CD14-positive monocyte (primary cell): Measurements from ENCODE around the gene MIXL1. TPM values are rescaled to one million over a fixed set of nuclear protein-coding genes. Genes with fewer than 3 reads are reported as not detected.

Source experiments
- DNase-seq, 3 donors: peaks; one replicate each; pipeline ENCODE4 v3.0.0-alpha.2; 2011 to 2022
- H2AFZ ChIP-seq: 2 replicates; pipeline ENCODE4 v1.6.0; 2012; ENCODE audit warnings: mild to moderate bottlenecking, low read depth, low read length, inconsistent platforms; ENCODE audit not compliant: insufficient read depth, poor library complexity, severe bottlenecking
- H3K27ac ChIP-seq, 2 donors: 1 replicate in 1 of 2; 2 replicates in 1 of 2; pipeline ENCODE4 v1.5.1; 2012 to 2013; ENCODE audit warnings: low read length in 2 of 2, control low read depth in 1 of 2, inconsistent platforms in 1 of 2, low read depth in 1 of 2, mild to moderate bottlenecking in 1 of 2
- H3K27me3 ChIP-seq, 2 donors: one replicate each; pipeline versions ENCODE4 v1.6.0 to v1.6.1; 2011 to 2013; ENCODE audit warnings: low read length in 2 of 2; ENCODE audit not compliant: control insufficient read depth in 2 of 2, insufficient read depth in 2 of 2
- H3K36me3 ChIP-seq, 2 donors: replicated peaks in 1 of 2; 1 replicate in 1 of 2; 2 replicates in 1 of 2; pipeline versions ENCODE4 v1.5.1 to v1.6.1; 2012 to 2013; ENCODE audit warnings: low read length in 2 of 2, control low read depth in 1 of 2, inconsistent platforms in 1 of 2, mild to moderate bottlenecking in 1 of 2; ENCODE audit not compliant: insufficient read depth in 2 of 2, control insufficient read depth in 1 of 2
- H3K4me1 ChIP-seq, 2 donors: 1 replicate in 1 of 2; 2 replicates in 1 of 2; pipeline versions ENCODE4 v1.5.1 to v1.6.1; 2012 to 2013; ENCODE audit warnings: low read length in 2 of 2, control low read depth in 1 of 2, inconsistent platforms in 1 of 2, mild to moderate bottlenecking in 1 of 2, moderate library complexity in 1 of 2; ENCODE audit not compliant: insufficient read depth in 2 of 2, control insufficient read depth in 1 of 2
- H3K4me2 ChIP-seq: replicated peaks from 2 replicates; pipeline ENCODE3; 2012; ENCODE audit warnings: low read length, moderate library complexity, mild to moderate bottlenecking; ENCODE audit not compliant: poor library complexity, severe bottlenecking; ENCODE audit errors: extremely low read depth
- H3K4me3 ChIP-seq, 3 experiments: fragments of 200-600 bp in 1 of 3; sonication (generic) in 1 of 3; replicated peaks in 1 of 3; 1 replicate in 2 of 3; 2 replicates in 1 of 3; pipeline ENCODE4 v1.5.1; 2011 to 2013; ENCODE audit warnings: low read length in 3 of 3, mild to moderate bottlenecking in 3 of 3, control low read depth in 2 of 3, low read depth in 2 of 3, inconsistent platforms in 1 of 3, moderate library complexity in 1 of 3
- H3K79me2 ChIP-seq: 2 replicates; pipeline ENCODE4 v1.6.0; 2012; ENCODE audit warnings: mild to moderate bottlenecking, control low read depth, inconsistent platforms, low read length, moderate library complexity; ENCODE audit not compliant: insufficient read depth
- H3K9ac ChIP-seq: 2 replicates; pipeline ENCODE4 v1.6.0; 2017; ENCODE audit warnings: low read length, mild to moderate bottlenecking; ENCODE audit not compliant: insufficient read depth, poor library complexity, severe bottlenecking
- H3K9me3 ChIP-seq, 2 donors: replicated peaks in 1 of 2; 1 replicate in 1 of 2; 2 replicates in 1 of 2; pipeline versions ENCODE4 v1.5.1 to v1.6.1; 2012 to 2013; ENCODE audit warnings: low read length in 2 of 2, control low read depth in 1 of 2; ENCODE audit not compliant: control insufficient read depth in 1 of 2, insufficient read depth in 1 of 2
- H4K20me1 ChIP-seq: 2 replicates; pipeline ENCODE4 v1.6.0; 2012; ENCODE audit warnings: mild to moderate bottlenecking, low read length, control low read depth, moderate library complexity; ENCODE audit not compliant: insufficient read depth
- H3K27ac Mint-ChIP-seq, 7 donors: one replicate each; pipeline ENCODE4 v1.8.0; 2020; ENCODE audit warnings: mild to moderate bottlenecking in 7 of 7, mixed read lengths in 7 of 7, moderate library complexity in 6 of 7, inconsistent platforms in 2 of 7
- H3K27me3 Mint-ChIP-seq, 3 donors: one replicate each; pipeline ENCODE4 v1.8.0; 2021 to 2022; ENCODE audit warnings: low read depth in 3 of 3, mild to moderate bottlenecking in 3 of 3, mixed read lengths in 3 of 3, moderate library complexity in 3 of 3, inconsistent platforms in 1 of 3
- H3K36me3 Mint-ChIP-seq, 2 donors: one replicate each; pipeline ENCODE4 v1.8.0; 2020; ENCODE audit warnings: mixed read lengths in 2 of 2, inconsistent platforms in 1 of 2, mild to moderate bottlenecking in 1 of 2
- H3K4me1 Mint-ChIP-seq: one replicate; pipeline ENCODE4 v1.8.0; 2020; ENCODE audit warnings: mild to moderate bottlenecking, mixed read lengths
- H3K4me3 Mint-ChIP-seq, 2 donors: one replicate each; pipeline ENCODE4 v1.8.0; 2020; ENCODE audit warnings: mild to moderate bottlenecking in 2 of 2, mixed read lengths in 2 of 2, moderate library complexity in 1 of 2
- H3K9me3 Mint-ChIP-seq, 7 donors: one replicate each; pipeline ENCODE4 v1.8.0; 2020 to 2022; ENCODE audit warnings: mixed read lengths in 7 of 7, mild to moderate bottlenecking in 6 of 7, moderate library complexity in 6 of 7, inconsistent platforms in 2 of 7
- CTCF ChIP-seq: fragments of 200-600 bp; IDR thresholded peaks from one replicate; pipeline ENCODE4 v1.8.0; 2022; ENCODE audit warnings: antibody characterized with exemption, mild to moderate bottlenecking
- WGBS: methylation state at CpG from one replicate; pipeline ENCODE4 v1.1.5; 2013; ENCODE audit warnings: missing lambda C conversion rate; ENCODE audit not compliant: insufficient coverage; 5-methylcytosine and 5-hydroxymethylcytosine counted together
- intact Hi-C, 2 donors: fragments of 100-400 bp; cut with micrococcal nuclease; formaldehyde crosslinking; loops; one replicate each; pipeline versions ENCODE4 v1.15.0 to v1.15.1; 2023
- polyA plus RNA-seq, 3 donors: library from polyadenylated mRNA; depleted of rRNA in 1 of 3; unstranded in 2 of 3; stranded (reverse) in 1 of 3; fragments of 300-500 nt in 2 of 3; fragments of >200 nt in 1 of 3; fragmentation: Illumina TruSeq in 2 of 3; gene quantifications; 1 replicate in 2 of 3; 2 replicates in 1 of 3; pipeline ENCODE4 v1.2.3, GENCODE V29; 2012 to 2021

Gene MIXL1
- polyA plus RNA-seq, 3 donors, result not detected

GRCh38 chr1:226209307-226210059 lies 14.0 kb upstream of the MIXL1 start:
- Histone ChIP-seq H3K36me3 (no peaks in the 10 kb centered on the region), H3K4me3 (no peak overlapping the region), H3K27ac (no peak overlapping the region), H4K20me1 (no peaks in the 10 kb centered on the region), H2AFZ (no peak overlapping the region), H3K27me3 (no peaks in the 10 kb centered on the region), H3K4me1 (no peaks in the 10 kb centered on the region), H3K9ac (no peak overlapping the region), H3K9me3 (no peaks in the 10 kb centered on the region), H3K4me2 (no peak overlapping the region), H3K79me2 (no peaks in the 10 kb centered on the region)
- DNase-seq, result no peak
- intact Hi-C loops, result no loop called here
- no peak for TF ChIP-seq CTCF
- Mint-ChIP-seq H3K27me3 (peaks cover 0 to 5% (median 0%) of the 10 kb centered on the region in 3 donors), H3K9me3 (no peaks in the 10 kb centered on the region), H3K4me1 (no peaks in the 10 kb centered on the region), H3K36me3 (no peaks in the 10 kb centered on the region), H3K27ac (no peak overlapping the region), H3K4me3 (no peak overlapping the region)
- WGBS, result 91% methylated on average over 15 of the region's 17 CpGs

GRCh38 chr1:226210571-226211176 lies 12.8 kb upstream of the MIXL1 start:
- no peaks in the 10 kb centered on the region for H3K9me3 ChIP-seq
- H3K36me3 Mint-ChIP-seq, result no peaks in the 10 kb centered on the region
- H3K4me1 ChIP-seq, result no peaks in the 10 kb centered on the region
- H3K27ac Mint-ChIP-seq, result peak overlapping the region in 1 of 7 donors; percentile 64
- no peaks in the 10 kb centered on the region for H3K79me2 ChIP-seq
- TF ChIP-seq CTCF, result no peak
- intact Hi-C loops, result no loop called here
- H3K27me3 Mint-ChIP-seq, result peaks cover 0 to 5% (median 0%) of the 10 kb centered on the region in 3 donors
- WGBS, result 80% methylated on average over 7 of the region's 7 CpGs
- no peak overlapping the region for H3K9ac ChIP-seq
- H3K36me3 ChIP-seq, result no peaks in the 10 kb centered on the region
- H3K4me2 ChIP-seq, result no peak overlapping the region
- no peak for DNase-seq
- H3K4me3 Mint-ChIP-seq, result no peak overlapping the region
- H4K20me1 ChIP-seq, result no peaks in the 10 kb centered on the region
- H3K27ac ChIP-seq, result no peak overlapping the region
- no peak overlapping the region for H2AFZ ChIP-seq
- H3K4me3 ChIP-seq, result no peak overlapping the region
- no peaks in the 10 kb centered on the region for H3K4me1 Mint-ChIP-seq
- H3K9me3 Mint-ChIP-seq, result peaks cover 0 to 3% (median 0%) of the 10 kb centered on the region in 7 donors
- no peaks in the 10 kb centered on the region for H3K27me3 ChIP-seq
